ENCODE results near the gene FAM78A.
A peak's percentile ranks its signal among the peaks of the same experiment; 100 is the strongest.

Gene FAM78A

DNA sequence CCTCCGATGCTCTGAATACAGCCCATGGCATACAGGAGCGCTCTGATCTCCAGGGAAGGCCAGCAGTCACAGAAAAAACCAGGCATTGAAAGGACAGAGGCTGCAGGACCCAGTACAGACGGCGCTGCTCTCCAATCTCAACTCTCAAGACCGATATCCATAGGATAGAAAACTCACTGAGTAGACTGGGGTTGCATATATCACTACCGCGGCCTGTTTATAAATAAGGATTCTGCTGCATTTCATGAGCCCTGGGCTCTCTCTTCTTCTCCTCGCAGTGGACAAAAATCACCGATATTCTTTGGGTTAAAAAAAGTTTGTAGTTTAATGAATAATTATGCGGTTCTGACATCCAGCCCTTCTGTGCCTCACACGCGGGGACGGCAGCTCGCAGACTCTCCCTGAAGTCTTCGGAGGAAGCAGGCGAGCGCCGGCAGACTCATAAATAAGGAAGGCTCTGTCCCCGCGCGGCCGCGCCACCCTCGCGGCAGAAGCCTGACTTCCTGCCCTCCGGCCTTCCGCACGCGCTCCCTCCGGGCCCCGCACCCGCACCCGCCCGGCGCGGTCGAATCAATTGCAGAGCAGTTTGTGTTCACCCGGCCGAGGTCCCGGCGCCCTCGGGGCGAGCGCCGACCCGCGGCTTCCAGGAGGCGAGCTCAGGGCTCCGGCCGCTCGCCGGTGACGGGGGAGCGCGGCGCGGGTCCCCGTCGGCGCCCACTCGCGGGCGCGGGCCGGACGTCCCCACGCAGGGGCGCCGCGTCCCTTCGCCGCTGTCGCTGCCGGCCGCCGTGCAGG is at the start of gene FAM78A:
Gene FAM78A, minus strand, starts transcription at position 417 of the 795 bp plus-strand sequence. Its CDS starts 331 bp downstream, at position 86.
- no peak for TF ChIP-seq ZNF274 (IDR thresholded peaks at IDR 0.05; ENCODE audit: low read depth, low read length)
- peak within 1 kb of the TSS; percentile 77 for H3K4me3 ChIP-seq (ENCODE audit: low read length)

DNA sequence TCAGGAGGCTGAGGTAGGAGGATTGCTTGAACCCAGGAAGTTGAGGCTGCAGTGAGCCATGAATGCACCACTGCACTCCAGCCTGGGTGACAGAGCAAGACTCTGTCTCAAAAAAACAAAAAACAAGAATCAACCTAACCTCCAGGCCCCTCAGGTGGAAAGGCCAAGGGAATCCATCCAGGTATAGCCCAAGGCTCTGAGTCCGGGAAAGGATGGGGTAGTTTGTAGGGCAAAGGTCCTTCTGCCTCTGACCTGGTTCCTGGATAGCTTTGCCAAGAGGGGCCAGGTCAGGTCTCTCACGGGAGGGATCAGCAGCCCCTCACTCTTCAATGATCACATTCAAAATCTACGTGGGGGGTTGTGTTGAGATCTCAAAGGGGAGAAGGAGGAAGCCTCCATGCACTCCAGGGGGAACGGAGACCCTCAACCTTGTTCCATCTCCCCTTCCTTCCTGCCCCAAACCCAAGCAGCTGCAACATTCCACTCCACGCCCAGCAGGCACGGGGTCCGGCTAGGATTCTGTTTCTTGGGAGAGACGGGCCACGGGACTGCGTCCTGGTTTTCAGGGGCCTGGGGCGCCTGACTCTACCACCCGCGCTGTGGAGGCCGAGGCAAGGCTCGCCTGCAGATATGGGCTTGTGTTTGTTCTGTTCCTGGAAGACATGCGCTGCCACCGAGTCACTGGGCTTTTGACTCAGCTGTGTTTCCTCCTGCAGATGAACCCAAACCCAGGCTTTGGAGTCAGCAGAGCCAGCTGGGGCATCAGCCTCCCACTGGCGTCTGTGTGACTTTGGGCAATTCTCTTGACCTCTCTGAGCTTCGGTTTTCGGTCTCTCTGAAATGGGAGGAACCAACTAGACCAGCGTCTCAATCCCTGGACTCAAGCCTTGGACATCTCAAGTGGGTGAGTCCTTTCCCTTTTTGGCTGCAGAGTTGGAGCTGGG is 48.7 kb upstream of the FAM78A start:
- no peak for TF ChIP-seq ZNF274 (IDR thresholded peaks at IDR 0.05; ENCODE audit: low read depth, low read length)

GRCh38 chr9:131323629-131324028 is 47.3 kb upstream of the FAM78A start:
- H3K4me3 ChIP-seq (ENCODE audit: low read length), result no peak overlapping the region
- no peak for TF ChIP-seq ZNF274 (IDR thresholded peaks at IDR 0.05; ENCODE audit: low read depth, low read length)

More for the DNA sequence above, 48.7 kb upstream of the FAM78A start:
- no peak overlapping the region for H3K4me3 ChIP-seq (ENCODE audit: low read length)

GRCh38 chr9:131320031-131320685 is 43.8 kb upstream of the FAM78A start:
- H3K4me3 ChIP-seq (ENCODE audit: low read length), result no peak overlapping the region
- no peak for TF ChIP-seq ZNF274 (IDR thresholded peaks at IDR 0.05; ENCODE audit: low read depth, low read length)

GRCh38 chr9:131319486-131319885 is 43.2 kb upstream of the FAM78A start:
- no peak for TF ChIP-seq ZNF274 (IDR thresholded peaks at IDR 0.05; ENCODE audit: low read depth, low read length)
- H3K4me3 ChIP-seq (ENCODE audit: low read length), result no peak overlapping the region

- no peak overlapping the region for H3K4me3 ChIP-seq (ENCODE audit: low read length)
- TF ChIP-seq ZNF274 (IDR thresholded peaks at IDR 0.05; ENCODE audit: low read depth, low read length), result no peak
These were observed 42.1 kb upstream of the FAM78A start for GRCh38 chr9:131318231-131319085.

DNA sequence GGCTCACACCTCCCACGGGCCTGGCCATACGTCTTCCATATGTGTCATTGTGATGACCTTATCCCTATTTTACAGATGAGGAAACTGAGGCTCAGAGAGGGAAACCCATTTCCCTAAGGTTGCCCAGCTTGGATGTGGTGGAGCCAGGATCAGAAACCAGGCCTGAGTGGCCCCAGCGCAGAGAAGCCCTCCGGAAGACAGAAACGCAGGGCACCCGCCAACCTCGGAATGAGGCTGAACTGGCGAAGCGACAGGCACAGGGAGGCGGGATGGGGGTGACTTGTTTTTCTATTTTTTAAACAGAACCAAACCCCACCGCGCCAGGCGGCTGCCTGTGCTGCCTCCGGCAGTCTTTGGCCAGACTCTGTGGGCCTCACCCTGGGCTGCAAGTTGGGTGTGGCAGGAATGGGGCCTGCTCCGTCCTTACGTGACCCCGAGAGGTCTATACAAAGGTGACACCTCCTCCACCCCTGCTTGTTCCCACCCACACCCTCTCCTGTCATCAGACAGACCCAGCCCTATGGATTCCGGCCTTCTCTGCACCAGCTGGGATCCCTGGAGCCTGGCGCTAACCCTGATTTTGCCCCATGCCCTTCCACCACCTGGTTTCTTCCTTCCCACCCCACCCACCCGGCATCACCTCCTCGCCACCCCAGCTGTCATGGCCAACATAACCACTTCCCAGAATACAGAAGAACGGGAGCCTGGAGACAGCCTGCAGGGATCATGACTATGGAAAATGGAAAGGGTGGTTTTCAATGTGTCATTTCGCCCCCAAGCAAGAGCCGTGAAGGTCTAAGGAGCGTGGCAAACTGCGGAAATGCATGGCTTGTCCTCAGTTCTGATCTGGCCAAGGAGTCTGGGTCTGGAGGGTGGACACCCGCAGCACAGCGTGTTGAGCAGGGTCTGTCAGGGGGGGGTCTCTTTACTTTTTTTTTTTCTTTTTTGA is 36.8 kb upstream of the FAM78A start:
- no peak overlapping the region for H3K4me3 ChIP-seq (ENCODE audit: low read length)
- TF ChIP-seq ZNF274 (IDR thresholded peaks at IDR 0.05; ENCODE audit: low read depth, low read length), result no peak

- no peak for TF ChIP-seq ZNF274 (IDR thresholded peaks at IDR 0.05; ENCODE audit: low read depth, low read length)
- no peak overlapping the region for H3K4me3 ChIP-seq (ENCODE audit: low read length)
These were observed 35.9 kb upstream of the FAM78A start for GRCh38 chr9:131312246-131312645.

GRCh38 chr9:131310833-131311554 is 34.7 kb upstream of the FAM78A start:
- no peak overlapping the region for H3K4me3 ChIP-seq (ENCODE audit: low read length)
- no peak for TF ChIP-seq ZNF274 (IDR thresholded peaks at IDR 0.05; ENCODE audit: low read depth, low read length)

DNA sequence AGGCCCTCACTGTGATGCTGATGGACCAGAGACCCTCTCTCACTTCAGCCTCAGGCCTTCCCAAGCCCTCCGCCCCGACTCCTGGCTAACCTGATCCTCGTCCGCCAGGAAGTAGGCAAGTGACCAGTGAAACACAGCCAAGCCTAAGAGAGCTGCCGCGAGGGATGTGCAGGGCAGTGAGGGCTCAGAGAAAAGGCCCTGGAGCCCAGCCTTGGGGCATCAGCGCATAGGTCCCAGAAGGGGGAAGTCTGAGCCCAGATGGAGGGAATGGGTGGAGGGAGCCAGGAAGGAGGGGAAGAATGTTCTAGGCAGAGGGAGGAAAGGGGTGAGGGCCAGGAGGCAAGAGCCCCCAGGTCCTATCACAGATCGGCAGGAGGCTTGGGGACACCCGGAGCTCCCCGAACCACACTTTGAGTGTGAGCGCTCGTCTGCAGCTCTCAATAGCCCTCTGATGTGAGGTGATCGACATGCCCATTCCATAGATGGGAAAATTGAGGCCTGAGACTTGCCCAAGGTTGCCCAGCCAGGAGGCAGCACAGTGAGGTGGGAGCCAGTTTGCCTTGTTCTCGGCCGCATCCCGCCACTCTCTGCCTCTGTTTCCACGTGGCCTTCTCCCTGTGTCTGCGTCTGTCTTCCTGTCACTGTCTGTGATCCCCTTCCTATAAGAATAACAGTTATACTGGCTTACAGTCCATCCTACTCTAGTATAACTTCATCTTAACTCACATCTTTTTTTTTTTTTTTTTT is 33.4 kb upstream of the FAM78A start:
- H3K4me3 ChIP-seq (ENCODE audit: low read length), result no peak overlapping the region
- no peak for TF ChIP-seq ZNF274 (IDR thresholded peaks at IDR 0.05; ENCODE audit: low read depth, low read length)

DNA sequence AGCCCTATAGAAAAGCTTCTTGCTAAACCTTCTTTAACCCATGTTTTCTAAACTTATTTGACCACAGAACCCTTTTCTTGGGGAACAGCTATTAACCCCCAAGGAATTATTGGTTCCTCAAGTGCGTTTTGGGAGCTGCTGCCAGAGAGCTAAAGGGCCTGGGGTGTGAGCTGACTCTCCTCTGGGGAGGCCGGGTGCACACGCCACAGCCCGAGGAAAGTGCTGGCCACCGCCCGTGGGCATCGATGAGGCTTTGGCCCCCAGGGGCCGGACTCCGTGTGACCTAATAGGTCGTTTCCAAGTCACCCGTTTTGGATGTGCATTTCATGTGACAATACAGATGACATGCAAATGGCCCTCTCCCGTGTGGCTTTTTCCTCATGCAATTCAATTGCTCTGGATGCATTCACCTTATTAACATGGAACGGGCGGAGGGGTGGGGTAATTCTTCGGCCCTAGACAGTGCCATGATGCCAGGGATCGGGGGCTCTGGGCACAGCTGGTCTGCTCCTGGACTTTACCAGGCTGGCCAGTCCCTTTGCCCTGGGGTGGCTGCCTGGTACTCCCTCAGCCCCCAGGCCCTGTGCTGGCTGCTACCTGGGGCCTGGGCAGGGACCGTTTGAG is 32.7 kb upstream of the FAM78A start:
- TF ChIP-seq ZNF274 (IDR thresholded peaks at IDR 0.05; ENCODE audit: low read depth, low read length), result no peak
- H3K4me3 ChIP-seq (ENCODE audit: low read length), result no peak overlapping the region
